HG03439 (cell line): ENCODE data around the gene TULP4.
"Not testable (repeated sequence)": the region's sequence is repeated elsewhere in the genome, so short reads cannot be mapped to it uniquely, and the experiment has no call there.

Experiments used
- ATAC-seq: cut with Tn5 transposase; IDR thresholded peaks from one replicate; pipeline ENCODE4 v1.9.1; 2021; ENCODE audit warnings: mild to moderate bottlenecking, moderate library complexity; ENCODE audit not compliant: unreplicated experiment

TULP4 gene

GRCh38 chr6:158457616-158458278 lies 145.5 kb downstream of the TULP4 start:
- no peak for ATAC-seq

- ATAC-seq, result no peak
Observed at GRCh38 chr6:158459726-158460125, 147.5 kb downstream of the TULP4 start.

GRCh38 chr6:158460602-158461169 lies 148.4 kb downstream of the TULP4 start:
- ATAC-seq, result no peak

- ATAC-seq, result no peak
Observed at GRCh38 chr6:158461954-158462353, 149.7 kb downstream of the TULP4 start.

GRCh38 chr6:158464483-158464882 lies 152.2 kb downstream of the TULP4 start:
- no peak for ATAC-seq

GRCh38 chr6:158465257-158465656 lies 153.0 kb downstream of the TULP4 start:
- ATAC-seq, result no peak

- ATAC-seq, result no peak
Observed at GRCh38 chr6:158465747-158466146, 153.5 kb downstream of the TULP4 start.

GRCh38 chr6:158467923-158468322 lies 155.7 kb downstream of the TULP4 start:
- no peak for ATAC-seq

GRCh38 chr6:158468666-158469065 lies 156.4 kb downstream of the TULP4 start:
- ATAC-seq, result no peak

GRCh38 chr6:158470023-158470422 lies 157.8 kb downstream of the TULP4 start:
- ATAC-seq, result not testable (repeated sequence)

- no peak for ATAC-seq
Observed at GRCh38 chr6:158471339-158471738, 159.1 kb downstream of the TULP4 start.

- ATAC-seq, result no peak
Observed at GRCh38 chr6:158472447-158472846, 160.2 kb downstream of the TULP4 start.

GRCh38 chr6:158474961-158475343 lies 162.7 kb downstream of the TULP4 start:
- ATAC-seq, result no peak

- peak; percentile 79 for ATAC-seq
Observed at GRCh38 chr6:158475344-158476302, 163.4 kb downstream of the TULP4 start.

GRCh38 chr6:158476389-158476788 lies 164.1 kb downstream of the TULP4 start:
- ATAC-seq, result no peak

GRCh38 chr6:158477722-158478121 lies 165.5 kb downstream of the TULP4 start:
- ATAC-seq, result not testable (repeated sequence)

GRCh38 chr6:158480989-158481388 lies 168.7 kb downstream of the TULP4 start:
- ATAC-seq, result no peak

GRCh38 chr6:158481690-158482473 lies 169.6 kb downstream of the TULP4 start:
- ATAC-seq, result no peak

- no peak for ATAC-seq
Observed at GRCh38 chr6:158485431-158485830, 173.2 kb downstream of the TULP4 start.

GRCh38 chr6:158487495-158487894 lies 175.2 kb downstream of the TULP4 start:
- no peak for ATAC-seq

GRCh38 chr6:158488065-158488464 lies 175.8 kb downstream of the TULP4 start:
- no peak for ATAC-seq
